GM21529 (cell line): ENCODE data around the gene VSTM4.

Experiments used
- ATAC-seq: cut with Tn5 transposase; IDR thresholded peaks from one replicate; pipeline ENCODE4 v1.9.1; 2021; ENCODE audit not compliant: unreplicated experiment

VSTM4 gene

GRCh38 chr10:49118430-49119074 is 3.2 kb upstream of the VSTM4 start:
- no peak for ATAC-seq

- ATAC-seq: no peak
Measured at GRCh38 chr10:49117376-49118070, 2.2 kb upstream of the VSTM4 start.

GRCh38 chr10:49116509-49117375 is 1.4 kb upstream of the VSTM4 start:
- no peak for ATAC-seq

GRCh38 chr10:49115796-49116508 is 630 bp upstream of the VSTM4 start:
- ATAC-seq: no peak

- ATAC-seq: no peak
Measured at GRCh38 chr10:49114718-49115014, 656 bp downstream of the VSTM4 start.

GRCh38 chr10:49113741-49114141 is 1.6 kb downstream of the VSTM4 start:
- no peak for ATAC-seq

- ATAC-seq: no peak
Measured at GRCh38 chr10:49112851-49113250, 2.5 kb downstream of the VSTM4 start.

- ATAC-seq: no peak
Measured at GRCh38 chr10:49112098-49112497, 3.2 kb downstream of the VSTM4 start.

GRCh38 chr10:49111320-49111698 is 4.0 kb downstream of the VSTM4 start:
- no peak for ATAC-seq

GRCh38 chr10:49110684-49111319 is 4.5 kb downstream of the VSTM4 start:
- no peak for ATAC-seq

GRCh38 chr10:49109669-49110340 is 5.5 kb downstream of the VSTM4 start:
- no peak for ATAC-seq

- no peak for ATAC-seq
Measured at GRCh38 chr10:49108656-49109055, 6.7 kb downstream of the VSTM4 start.

GRCh38 chr10:49107887-49108267 is 7.4 kb downstream of the VSTM4 start:
- no peak for ATAC-seq

GRCh38 chr10:49107111-49107886 is 8.0 kb downstream of the VSTM4 start:
- no peak for ATAC-seq

GRCh38 chr10:49106451-49106850 is 8.9 kb downstream of the VSTM4 start:
- ATAC-seq: no peak

GRCh38 chr10:49105076-49105475 is 10.2 kb downstream of the VSTM4 start:
- ATAC-seq: no peak

- no peak for ATAC-seq
Measured at GRCh38 chr10:49104323-49104722, 11.0 kb downstream of the VSTM4 start.

GRCh38 chr10:49103761-49104160 is 11.6 kb downstream of the VSTM4 start:
- ATAC-seq: no peak

- no peak for ATAC-seq
Measured at GRCh38 chr10:49099046-49099445, 16.3 kb downstream of the VSTM4 start.
